Kidney epithelial cell (primary cell): ENCODE data around the gene TMUB1. TPM values are rescaled to one million over a fixed set of nuclear protein-coding genes. Genes with fewer than 3 reads are reported as not detected.
A peak's percentile ranks its signal among the peaks of the same experiment; 100 is the strongest.

Experiments used
- DNase-seq: peaks from one replicate; pipeline ENCODE4 v3.0.0-alpha.2; 2010; ENCODE audit warnings: low read depth
- H3K27me3 ChIP-seq: 2 replicates; pipeline ENCODE4 v1.6.0; 2011; ENCODE audit warnings: low read length; ENCODE audit not compliant: control insufficient read depth, insufficient read depth
- H3K36me3 ChIP-seq: 2 replicates; pipeline ENCODE4 v1.5.1; 2011; ENCODE audit warnings: low read length; ENCODE audit not compliant: control insufficient read depth, insufficient read depth
- H3K4me3 ChIP-seq: 2 replicates; pipeline ENCODE4 v1.5.1; 2011; ENCODE audit warnings: low read depth, mild to moderate bottlenecking, control low read depth, low read length
- total RNA-seq: library from RNA; depleted of rRNA; stranded (reverse); fragments of >200 nt; gene quantifications from 2 replicates; pipeline ENCODE4 v1.2.3, GENCODE V29; 2015
- TF ChIP-seq, protein P1 (sequence below): IDR thresholded peaks from 2 replicates; pipeline ENCODE4 v1.5.1; 2011; ENCODE audit warnings: mild to moderate bottlenecking, moderate library complexity, low read length, control low read depth, inconsistent platforms; ENCODE audit not compliant: insufficient read depth, poor library complexity, severe bottlenecking

Gene TMUB1
- total RNA-seq, 1 donor from 2014 or later: 46.3 TPM

DNA sequence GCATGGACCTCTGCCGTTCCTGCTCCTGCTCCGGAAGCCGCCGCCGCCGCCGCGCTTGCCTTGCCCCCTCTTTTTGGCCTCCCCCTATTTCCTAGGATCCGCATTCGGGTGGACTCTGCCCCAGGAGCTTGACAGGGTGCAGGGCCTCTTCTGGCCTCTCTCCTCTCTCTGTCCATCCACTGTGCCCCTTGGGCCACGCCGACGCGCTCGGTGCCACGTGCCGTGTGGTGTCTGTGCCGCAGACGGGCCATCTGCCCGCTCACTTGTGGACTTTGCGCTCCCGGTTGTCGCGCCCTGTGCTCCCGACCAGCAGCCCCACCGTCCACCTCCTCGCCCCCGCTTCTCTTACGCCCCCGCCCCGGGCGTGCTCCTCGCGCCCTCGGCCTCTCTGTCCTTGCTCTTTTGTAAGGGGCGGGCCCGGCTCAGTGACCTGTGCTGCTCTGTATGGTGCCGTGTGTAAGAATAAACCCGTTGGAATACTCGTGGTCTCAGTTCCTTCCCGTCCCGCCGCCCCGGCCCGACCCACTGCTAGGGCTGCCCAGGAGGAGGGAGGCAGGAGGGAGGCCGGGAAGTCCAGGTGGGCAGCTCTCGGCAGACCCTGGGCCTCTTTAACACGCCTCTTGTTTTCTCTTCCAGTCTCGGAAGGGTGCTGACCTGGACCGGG, 40.0 kb upstream of the TMUB1 start:
- H3K4me3 ChIP-seq: no peak overlapping the region
- H3K36me3 ChIP-seq: peaks cover 6% of the 10 kb centered on the region
- TF ChIP-seq, protein P1, sequence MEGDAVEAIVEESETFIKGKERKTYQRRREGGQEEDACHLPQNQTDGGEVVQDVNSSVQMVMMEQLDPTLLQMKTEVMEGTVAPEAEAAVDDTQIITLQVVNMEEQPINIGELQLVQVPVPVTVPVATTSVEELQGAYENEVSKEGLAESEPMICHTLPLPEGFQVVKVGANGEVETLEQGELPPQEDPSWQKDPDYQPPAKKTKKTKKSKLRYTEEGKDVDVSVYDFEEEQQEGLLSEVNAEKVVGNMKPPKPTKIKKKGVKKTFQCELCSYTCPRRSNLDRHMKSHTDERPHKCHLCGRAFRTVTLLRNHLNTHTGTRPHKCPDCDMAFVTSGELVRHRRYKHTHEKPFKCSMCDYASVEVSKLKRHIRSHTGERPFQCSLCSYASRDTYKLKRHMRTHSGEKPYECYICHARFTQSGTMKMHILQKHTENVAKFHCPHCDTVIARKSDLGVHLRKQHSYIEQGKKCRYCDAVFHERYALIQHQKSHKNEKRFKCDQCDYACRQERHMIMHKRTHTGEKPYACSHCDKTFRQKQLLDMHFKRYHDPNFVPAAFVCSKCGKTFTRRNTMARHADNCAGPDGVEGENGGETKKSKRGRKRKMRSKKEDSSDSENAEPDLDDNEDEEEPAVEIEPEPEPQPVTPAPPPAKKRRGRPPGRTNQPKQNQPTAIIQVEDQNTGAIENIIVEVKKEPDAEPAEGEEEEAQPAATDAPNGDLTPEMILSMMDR: no peak
- no peaks in the 10 kb centered on the region for H3K27me3 ChIP-seq
- DNase-seq: no peak

DNA sequence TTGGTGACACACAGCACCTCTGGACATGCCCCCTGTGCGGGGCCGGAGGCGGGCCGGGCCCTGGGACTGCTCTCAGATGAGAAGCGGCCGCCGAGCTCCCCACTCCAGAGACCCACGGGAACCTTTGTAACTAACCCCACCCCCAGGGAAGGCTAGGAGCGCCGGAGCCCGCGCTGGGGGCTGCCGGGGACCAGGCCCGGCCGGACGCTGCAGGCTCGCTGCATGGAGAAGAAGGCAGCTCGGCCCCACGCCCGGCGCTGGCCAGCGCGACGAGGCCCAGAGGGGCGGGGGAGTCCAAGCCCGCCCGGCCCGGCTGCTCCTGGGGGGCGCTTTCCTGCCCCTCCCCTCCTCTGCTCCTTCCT, 39.5 kb upstream of the TMUB1 start:
- Histone ChIP-seq H3K27me3 (no peaks in the 10 kb centered on the region), H3K36me3 (peaks cover 6% of the 10 kb centered on the region), H3K4me3 (no peak overlapping the region)
- TF ChIP-seq, protein P1: no peak
- no peak for DNase-seq

DNA sequence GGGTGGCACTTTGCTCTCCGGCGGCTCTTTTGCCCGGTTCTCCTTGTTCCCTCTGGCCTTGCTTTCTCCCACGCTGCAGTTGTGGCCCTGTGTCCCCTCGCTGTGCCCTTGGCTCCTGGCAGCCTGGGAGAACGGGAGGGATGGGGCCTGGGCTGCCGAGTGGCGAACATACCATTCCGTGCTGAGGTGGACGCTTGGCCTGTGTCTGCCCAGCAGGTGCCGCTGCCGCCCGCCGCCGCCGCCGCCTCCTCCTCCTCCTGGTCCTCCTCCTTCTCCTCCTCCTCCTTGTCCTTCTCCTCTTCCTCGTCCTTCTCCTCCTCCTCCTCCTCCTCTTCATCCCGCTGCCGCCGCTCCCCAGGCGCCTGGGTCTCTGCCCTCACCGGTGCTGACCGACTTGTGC, 39.0 kb upstream of the TMUB1 start:
- no peak for DNase-seq
- TF ChIP-seq, protein P1: peak; percentile 42
- no peak overlapping the region for H3K4me3 ChIP-seq
- H3K36me3 ChIP-seq: peaks cover 6% of the 10 kb centered on the region
- no peaks in the 10 kb centered on the region for H3K27me3 ChIP-seq

DNA sequence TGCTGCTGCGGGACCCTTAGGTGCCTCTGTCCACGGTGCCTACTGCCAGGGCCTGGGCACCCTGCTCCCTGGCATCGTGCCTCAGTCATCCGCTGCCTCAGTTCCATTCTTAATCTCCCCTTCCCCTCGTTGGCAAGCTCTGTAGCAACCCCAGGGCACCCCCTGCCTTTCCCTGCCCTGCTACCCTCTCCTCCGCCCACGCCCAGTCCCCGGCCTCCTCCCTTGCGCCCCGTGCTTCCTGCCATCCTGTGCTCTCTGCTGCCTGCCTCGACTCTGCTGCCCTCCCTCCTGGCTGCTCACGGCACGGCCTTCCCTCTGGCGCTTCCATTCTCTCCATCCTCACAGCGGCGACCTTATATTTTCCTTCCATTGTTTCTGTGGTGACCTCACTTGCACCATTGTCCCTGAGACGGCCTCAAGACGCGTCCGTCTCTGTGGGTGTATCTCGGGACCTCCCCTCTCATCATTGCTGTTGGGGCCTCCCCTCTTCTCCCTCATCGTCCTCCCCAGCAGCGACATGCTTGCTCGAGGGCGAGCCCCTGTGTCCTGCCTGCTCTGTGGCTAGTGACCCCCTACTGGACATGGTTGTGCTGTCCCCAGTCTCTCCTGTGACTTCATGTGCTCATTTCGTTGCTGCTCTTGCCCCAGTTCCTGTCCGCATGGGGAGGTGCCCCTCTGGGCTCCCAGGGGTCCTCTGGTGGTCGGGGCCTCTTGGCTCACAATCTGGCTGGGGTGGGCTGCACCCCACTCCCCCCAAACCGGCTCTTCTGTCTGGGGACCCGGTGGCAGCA, 38.3 kb upstream of the TMUB1 start:
- peaks cover 6% of the 10 kb centered on the region for H3K36me3 ChIP-seq
- no peaks in the 10 kb centered on the region for H3K27me3 ChIP-seq
- H3K4me3 ChIP-seq: no peak overlapping the region
- no peak for DNase-seq
- TF ChIP-seq, protein P1: no peak

DNA sequence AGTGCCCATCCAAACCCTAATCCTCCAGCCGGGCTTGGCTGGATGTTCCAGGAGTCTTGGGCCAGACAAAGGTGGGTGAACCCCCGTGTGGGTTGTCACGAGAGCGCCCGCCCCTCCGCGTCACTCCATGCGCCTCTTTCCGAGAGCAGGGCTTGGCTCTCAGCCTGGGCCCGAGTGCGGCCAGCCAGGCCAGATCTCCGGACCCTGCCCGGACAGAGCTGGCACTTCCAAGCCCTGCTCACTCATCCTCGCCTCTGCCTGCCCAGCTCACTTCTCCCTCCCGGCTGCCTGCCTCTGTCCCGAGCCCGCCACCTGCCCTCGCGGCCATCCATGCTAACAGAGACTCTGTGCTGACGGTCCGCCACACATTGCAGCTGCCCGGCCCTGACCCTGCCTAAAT, 37.6 kb upstream of the TMUB1 start:
- Histone ChIP-seq H3K36me3 (peaks cover 6% of the 10 kb centered on the region), H3K27me3 (no peaks in the 10 kb centered on the region), H3K4me3 (no peak overlapping the region)
- no peak for DNase-seq
- TF ChIP-seq, protein P1: no peak
